GM19468 (cell line): ENCODE results near the gene UBE2S.

Source experiments
- ATAC-seq: cut with Tn5 transposase; IDR thresholded peaks from one replicate; pipeline ENCODE4 v1.9.1; 2021; ENCODE audit warnings: mild to moderate bottlenecking, moderate library complexity, moderate number of reproducible peaks; ENCODE audit not compliant: unreplicated experiment; ENCODE audit errors: extremely low read depth

Gene UBE2S

GRCh38 chr19:55385724-55386492 lies 21.7 kb downstream of the UBE2S start, which contains the start of gene RPL28:
Gene RPL28, plus strand, starts transcription at chr19:55385932. Its CDS starts 426 bp downstream, at chr19:55386358.
- ATAC-seq = peak; percentile 36

- ATAC-seq = peak; percentile 16
These were observed 22.5 kb downstream of the UBE2S start for GRCh38 chr19:55384920-55385723.

- ATAC-seq = no peak
These were observed 23.3 kb downstream of the UBE2S start, which contains the start of gene TMEM238 for GRCh38 chr19:55384131-55384919. Gene TMEM238, minus strand, starts transcription at chr19:55384292. Its CDS starts 33 bp downstream, at chr19:55384259.

GRCh38 chr19:55383279-55384130 lies 24.1 kb downstream of the UBE2S start:
- ATAC-seq = no peak

- no peak for ATAC-seq
These were observed 25.0 kb downstream of the UBE2S start for GRCh38 chr19:55382522-55383054.

- ATAC-seq = no peak
These were observed 25.6 kb downstream of the UBE2S start for GRCh38 chr19:55382013-55382412.

GRCh38 chr19:55379174-55379573 lies 28.4 kb downstream of the UBE2S start:
- no peak for ATAC-seq

GRCh38 chr19:55377356-55378131 lies 30.0 kb downstream of the UBE2S start:
- ATAC-seq = no peak

- no peak for ATAC-seq
These were observed 31.2 kb downstream of the UBE2S start, which contains the start of gene TMEM190 for GRCh38 chr19:55376241-55376933. Gene TMEM190, plus strand, starts transcription at chr19:55376826. Its CDS starts 28 bp downstream, at chr19:55376854.

GRCh38 chr19:55373993-55374757 lies 33.4 kb downstream of the UBE2S start:
- ATAC-seq = no peak

- no peak for ATAC-seq
These were observed 34.1 kb downstream of the UBE2S start for GRCh38 chr19:55373306-55373992.

GRCh38 chr19:55372316-55373081 lies 35.1 kb downstream of the UBE2S start:
- ATAC-seq = no peak

GRCh38 chr19:55370305-55370988 lies 37.1 kb downstream of the UBE2S start, which contains the start of gene IL11:
Gene IL11, minus strand, starts transcription at chr19:55370463. Its CDS starts 153 bp downstream, at chr19:55370310.
- no peak for ATAC-seq

GRCh38 chr19:55369653-55370304 lies 37.8 kb downstream of the UBE2S start:
- ATAC-seq = no peak
